Hematopoietic multipotent progenitor cell treated with erythropoietin and hydrocortisone succinate and interleukin-3 and kit ligand, for 4 days (in vitro differentiated cells): ENCODE results near the gene OLFM1.
"Not testable (repeated sequence)": the region's sequence is repeated elsewhere in the genome, so short reads cannot be mapped to it uniquely, and the experiment has no call there.

ENCODE experiments used
- DNase-seq: peaks from one replicate; pipeline ENCODE4 v3.0.0-alpha.2; 2015

The OLFM1 gene

DNA sequence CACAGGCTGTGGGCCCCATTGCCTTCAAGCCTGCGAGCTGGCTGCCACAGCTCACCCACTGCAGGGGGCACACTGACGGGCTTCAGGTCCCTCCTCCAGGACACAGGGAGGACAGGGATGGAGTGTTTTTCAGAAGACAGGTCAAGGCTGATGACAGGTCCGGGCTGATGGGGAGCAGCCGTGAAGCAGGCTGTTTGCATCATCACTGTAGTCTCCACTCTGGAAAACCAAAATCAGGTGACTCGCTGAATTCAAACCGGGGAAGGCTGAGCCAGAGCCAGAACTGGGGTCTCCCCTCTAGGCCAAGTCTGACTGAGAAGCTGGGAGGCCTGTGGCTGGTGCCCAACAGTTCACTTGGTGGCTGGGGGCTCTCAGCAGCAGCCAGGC, 48.5 kb downstream of the OLFM1 start:
- DNase-seq: no peak

DNA sequence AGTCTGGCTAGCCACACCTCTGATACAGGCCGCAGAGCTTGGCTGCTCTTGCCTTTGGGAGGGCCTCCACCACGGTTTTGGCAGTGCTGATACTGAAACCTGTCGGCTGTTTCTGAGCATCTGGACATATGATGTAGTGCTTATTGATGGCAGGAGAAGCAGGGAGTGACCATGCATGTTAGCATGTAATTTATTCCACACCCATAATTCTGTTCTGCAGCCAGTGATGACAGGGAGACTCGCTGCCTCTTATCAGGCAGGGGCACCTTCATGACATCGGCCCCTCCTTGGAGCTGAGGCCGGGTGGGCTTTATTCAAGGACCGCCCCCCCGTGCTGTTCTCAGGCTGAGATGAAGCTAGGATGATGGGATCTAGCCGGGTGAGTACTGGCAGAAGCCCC, 49.0 kb downstream of the OLFM1 start:
- DNase-seq: peak; percentile 8

DNA sequence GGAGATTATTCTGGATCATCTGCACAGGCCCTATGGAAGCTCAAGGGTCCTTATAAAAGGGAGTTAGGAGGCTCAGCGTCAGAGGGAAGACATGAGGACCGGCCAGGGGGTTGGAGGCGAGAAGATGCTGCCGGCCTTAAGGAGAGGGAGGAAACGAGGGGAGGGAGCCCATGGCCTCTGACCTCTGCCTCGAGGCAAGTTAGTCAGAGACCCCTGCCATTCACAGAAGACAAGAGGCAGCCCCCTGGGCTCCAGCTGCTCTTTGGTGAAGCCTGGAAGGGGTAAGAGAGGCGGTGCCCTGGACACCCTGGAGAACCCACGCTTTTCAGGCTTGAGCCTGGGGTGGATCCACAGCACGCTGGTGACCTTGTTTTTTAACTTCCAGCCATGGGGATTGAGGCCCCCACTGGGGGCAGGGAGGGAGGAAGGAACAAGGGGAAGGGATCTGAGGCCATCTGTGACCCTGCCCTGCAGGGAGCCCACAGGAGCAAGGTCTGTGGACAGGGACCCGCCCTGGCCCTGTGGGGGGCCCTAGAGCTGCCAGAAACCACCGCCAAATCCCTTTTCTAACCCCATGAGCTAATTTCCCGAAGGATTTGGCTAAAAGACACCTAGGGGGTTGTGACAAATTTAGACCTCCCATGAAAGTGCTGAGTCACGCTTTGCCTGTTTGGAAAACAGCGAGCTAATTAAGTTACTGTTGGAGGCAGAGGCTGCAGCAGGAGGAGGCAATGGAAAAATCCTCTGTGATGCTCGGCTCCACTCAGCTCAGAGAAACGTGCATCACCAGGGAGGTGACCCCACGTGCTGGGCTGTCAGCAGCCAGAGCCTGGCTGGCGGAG, 49.7 kb downstream of the OLFM1 start:
- no peak for DNase-seq

DNA sequence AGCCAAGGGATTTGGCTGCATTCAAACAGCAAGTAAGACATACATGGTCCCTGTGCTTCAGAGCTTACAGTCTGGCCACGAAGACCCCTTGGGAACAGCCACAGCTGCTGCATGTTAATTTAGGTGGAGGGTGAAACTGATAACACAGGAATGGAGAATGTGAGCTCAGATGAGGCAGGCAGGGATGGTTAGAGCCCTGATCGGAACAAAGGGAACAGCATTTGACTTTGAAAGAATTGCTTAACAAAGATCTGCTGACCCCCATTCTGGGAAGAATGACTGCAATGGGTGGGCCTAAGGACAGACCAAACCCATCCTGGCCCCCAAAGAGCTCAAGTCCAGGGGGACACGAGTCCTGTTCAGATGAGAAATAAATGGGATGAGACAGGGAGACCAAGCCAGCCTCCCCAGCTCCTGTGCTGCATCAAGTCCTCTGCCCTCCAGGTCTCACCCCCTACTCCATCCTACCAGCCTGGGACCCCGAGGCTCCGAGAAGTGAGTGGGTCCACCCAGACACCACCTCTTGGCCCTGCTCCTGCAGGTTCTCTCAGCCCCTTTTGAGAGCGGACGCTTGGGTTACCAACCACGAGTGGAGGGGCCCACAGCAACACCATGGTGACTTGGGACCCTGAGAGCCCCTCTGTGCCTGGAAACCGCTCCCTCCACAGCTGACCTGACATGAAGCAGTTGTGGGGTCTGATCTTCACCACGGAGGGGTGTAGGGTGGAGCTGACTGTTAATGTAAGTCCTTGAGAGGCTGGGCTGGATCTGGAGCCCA, 50.8 kb downstream of the OLFM1 start:
- DNase-seq: no peak

DNA sequence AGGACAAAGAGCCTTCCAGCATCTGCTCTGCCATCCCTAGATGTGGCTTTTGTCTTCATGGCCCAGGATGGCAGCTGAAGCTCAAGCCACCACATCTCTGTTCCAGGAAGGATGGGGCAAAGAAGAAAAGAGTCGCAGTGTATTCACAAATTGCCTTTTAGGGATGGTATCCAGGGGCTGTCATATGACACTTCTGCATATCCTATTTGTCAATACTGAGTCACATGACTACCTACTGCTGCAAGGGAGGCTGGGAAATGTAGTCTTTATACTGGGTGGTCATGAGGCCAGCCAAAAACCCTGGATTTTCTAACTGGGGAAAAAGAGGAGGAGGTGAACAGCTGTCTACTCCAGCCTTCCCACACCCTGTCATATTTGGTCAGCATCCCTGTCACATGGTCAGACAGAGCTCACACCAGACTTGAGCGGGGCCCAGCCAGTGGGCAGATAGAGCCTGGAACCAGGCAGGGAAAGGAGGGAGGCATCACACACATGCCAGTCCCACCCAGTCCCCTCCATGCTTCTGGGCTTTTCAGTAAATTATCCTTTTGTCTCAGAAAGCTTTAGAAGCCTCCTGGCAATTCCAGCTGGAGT, 52.0 kb downstream of the OLFM1 start:
- peak; percentile 8 for DNase-seq

DNA sequence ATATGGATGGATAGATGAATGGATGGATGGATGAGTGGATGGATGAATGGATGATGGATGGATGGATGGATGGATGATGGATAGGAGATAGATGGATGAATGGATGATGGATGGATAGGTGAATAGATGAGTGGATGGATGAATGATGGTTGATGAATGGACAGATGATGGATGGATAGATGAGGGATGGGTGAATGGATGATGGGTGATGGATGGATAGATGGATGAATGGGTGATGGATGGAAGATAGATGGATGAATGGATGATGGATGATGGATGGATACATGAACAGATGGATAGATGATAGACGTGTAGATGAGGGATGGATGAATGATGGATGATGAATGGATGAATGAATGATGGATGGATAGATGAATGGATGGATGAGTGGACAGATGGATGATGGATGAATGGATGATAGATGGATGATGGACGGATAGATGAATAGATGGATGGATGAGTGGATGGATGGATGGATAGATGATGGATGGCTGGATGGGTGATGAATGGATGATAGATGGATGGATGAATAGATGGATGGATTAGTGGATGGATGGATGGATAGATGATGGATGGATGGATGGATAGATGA, 53.8 kb downstream of the OLFM1 start:
- DNase-seq: no peak

DNA sequence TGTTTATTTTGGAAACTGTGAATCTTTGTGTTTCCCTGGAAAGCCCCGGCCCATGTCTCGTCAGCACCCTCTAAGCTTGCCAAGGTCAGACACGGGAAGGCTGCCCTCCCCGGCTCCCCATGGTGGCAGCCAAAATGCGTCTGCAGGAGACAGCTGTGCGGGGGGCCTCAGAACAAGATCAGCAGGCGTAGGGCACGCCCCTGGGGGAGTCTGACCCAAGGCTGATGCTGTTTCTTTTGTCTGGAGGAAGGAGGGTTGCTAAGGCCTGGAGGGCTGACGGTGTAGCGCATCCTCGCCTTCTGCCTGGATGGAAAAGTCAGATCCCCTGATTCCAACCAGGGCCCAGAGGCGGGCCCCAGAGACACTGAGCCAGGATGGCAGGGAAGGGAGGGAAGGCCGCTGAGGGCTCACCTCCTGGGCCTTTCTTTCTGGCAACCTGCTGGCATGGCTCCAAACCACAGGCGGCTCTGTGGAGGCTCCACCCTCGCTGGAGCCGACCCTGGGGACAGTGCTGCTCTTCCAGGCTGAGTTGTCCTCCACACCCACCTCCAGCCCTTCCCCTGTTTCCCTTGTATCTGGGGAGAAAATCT, 57.2 kb downstream of the OLFM1 start:
- DNase-seq: peak; percentile 28

DNA sequence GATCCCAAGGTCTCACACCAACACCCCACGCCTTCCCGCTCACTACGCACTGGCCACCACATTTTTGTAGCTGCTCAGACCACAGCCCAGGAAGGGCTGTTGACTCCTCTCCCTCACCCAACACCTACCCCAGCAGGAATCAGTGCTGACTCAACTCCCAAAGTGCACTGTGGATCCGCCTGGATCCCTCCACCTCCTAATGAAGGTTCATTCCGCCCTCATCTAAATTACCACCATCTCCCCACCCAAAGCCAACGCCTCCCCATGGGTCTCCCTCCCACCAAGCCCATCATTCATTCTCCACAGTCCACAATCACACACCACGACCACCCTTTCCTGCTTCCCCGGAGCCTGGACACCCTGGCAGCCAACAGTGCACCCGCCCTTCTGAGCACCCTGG, 57.8 kb downstream of the OLFM1 start:
- DNase-seq: no peak

DNA sequence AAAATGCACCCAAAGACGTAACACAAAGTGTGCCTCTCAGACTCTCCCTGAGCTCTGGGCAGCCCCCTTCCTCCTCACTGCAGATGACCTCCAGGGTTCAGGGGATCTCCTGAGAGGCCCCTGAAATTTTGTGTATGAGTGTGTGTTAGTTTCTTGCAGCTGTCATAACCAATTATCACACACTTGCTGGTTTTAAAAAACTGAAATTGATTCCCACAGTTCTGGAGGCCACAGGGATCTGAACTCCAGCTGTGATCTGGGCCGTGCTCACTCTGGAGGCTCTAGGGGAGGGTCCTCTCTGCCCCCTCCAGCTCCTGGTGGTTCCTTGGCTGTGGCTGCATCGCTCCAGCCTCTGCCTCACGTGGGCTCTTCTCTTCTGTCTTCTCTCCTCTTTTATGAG, 58.8 kb downstream of the OLFM1 start:
- DNase-seq: no peak

DNA sequence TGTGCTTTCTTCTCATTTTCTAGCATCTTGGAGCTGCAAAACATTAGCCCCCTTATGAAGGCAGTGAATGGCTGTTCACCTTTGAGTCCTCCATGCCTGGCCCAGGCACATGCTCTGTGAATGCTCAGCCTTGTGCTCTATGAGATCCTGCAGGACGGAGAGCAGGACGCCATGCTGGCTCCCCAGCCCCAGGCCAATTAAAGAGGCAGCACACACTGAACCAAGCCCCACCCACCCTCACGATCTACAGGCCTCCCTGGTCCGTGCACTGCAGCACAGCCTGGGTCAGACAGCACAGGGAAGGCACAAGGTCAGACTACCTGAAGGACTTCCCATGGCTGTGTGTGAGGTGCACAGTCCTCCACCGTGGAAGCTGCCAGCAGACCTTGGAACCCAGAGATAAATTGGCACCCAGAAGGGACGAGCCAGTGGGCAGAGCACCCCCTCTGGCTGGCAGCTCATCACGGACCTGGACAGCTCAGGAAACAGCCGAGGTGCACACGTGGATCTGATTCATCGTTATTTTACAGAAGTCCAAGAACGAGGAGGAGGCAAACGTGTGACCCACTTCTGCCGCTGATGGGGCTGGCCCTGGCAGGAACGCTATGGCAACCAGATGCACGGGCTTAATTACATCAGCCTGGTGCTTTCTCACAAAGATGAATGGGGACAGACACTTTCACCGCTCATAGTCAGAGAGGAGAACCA, 59.5 kb downstream of the OLFM1 start:
- DNase-seq: no peak

DNA sequence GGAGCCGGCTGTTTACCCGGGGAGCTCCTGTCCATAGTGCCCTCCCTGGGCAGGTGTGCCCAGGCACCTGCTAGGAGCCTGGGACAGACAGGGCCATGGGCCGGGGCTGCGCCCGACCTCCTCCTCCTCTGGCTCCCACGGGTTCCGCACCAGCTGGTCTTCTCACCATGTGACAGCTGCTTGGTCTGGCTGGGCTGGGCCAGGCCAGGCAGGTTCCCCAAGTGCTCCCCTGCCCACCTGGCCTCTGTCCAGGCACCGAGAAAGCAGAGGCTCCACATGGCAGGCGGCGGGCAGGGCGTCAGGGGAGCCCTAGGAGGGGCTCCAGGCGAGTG, 60.0 kb downstream of the OLFM1 start:
- no peak for DNase-seq

DNA sequence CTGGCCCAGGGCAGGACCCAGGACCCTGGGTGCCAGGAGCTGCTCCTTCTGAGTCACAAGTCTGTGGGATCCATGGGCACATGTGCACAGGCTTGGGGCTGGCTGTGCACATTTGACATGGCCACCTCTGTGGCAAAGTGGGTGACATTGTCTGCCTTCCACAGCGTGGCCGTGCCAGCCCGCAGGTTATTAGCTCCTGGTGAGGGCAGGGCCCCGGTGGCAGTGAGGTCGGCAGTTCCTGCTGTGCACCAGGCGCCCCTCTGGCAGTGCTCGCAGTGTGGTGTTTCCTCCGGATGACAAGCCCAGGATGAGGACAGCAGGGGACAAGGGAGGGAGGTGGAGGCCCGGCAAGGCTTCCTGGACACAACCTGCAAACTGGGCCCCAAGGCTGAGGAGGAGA, 60.5 kb downstream of the OLFM1 start:
- no peak for DNase-seq

DNA sequence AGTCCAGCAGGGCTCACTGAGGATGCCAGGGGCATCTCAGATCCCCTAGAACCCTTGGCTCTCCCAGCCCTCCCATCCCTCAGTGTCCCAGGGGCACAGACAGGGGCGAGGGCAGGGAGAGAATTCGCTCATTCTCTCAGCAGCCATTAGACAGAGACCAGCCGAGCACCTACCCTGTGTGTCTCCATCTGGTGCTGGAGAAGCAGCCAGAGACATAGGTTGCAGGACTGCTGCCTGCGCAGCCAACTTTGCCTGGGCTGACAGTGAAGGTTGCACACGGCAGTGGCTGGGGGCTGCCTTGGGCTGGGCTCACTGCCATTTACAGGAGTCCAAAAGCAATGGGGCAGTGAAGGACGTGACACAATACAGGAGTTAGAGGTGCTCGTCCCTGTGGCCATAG, 60.9 kb downstream of the OLFM1 start:
- no peak for DNase-seq

DNA sequence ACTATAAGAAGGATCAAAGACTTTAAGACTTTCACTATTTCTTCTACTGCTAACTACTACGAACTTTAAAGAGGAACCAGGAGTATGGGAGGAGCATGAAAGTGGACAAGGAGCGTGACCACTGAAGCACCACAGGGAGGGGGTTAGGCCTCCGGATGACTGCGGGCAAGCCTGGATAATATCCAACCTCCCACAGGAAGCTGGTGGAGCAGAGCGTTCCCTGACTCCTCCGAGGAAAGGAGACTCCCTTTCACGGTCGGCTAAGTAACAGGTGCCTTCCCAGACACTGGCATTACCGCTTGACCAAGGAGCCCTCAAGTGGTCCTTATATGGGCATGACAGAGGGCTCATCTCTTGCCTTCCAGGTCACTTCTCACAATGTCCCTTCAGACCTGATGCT, 62.4 kb downstream of the OLFM1 start:
- DNase-seq: not testable (repeated sequence)

DNA sequence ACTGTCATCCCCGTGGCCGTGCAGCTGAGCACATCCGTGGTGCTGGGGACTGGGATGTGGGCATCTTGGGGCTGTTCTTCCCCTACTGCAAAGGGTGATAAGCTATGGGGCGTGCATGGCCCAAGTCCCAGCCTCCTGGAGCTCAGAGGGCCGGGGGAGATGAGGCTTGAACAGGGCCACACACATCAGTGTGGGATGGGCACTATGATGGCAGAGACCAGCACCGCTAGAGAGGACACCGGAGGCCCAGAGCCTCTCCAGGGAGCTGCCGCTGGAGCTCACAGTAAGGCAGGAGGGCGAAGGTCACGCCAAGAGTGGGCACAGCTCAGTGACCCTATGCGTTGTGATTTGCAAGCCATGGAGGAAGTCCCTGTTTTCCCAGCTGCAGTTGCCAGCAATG, 63.5 kb downstream of the OLFM1 start:
- no peak for DNase-seq

DNA sequence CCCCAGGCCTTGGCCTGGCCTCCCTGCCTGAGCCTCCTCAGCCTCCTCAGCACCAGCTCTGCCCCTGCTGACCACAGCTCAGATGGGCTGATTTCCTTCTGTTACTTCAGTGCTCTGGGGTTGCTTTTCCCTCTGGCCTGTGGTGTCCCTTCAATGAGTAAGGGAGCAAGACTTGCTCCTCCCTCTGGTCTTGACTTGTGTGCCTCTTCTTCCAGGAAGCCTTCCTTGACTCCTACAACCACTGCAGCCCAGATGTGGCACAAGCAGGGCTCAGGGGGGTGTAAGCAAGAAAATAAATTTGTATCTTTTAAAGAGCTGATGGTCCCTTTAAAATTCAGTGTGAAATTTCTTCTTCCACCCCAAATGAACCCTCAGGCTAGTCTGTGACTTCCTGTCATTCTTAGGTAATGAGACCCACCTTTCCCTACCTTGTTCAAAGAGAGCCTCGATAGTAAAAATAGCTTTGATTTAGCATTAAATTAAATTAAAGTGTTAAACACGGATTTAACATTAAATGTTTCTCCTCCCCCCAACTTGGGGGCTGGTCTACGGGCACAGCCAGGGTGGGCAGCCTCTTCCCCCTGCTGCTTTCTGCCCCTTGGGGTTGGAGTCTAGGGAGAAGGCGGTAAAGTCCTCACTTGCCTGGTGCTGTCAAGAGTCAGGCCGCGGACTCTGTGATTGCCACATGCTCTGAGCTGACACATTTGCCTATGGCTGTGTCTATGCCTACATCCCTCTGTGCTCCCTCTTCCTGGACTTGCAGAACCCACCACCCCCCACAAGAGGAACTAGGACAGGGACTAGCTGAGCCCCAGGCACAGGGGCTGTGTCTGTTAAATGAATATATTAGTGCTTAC, 64.5 kb downstream of the OLFM1 start:
- no peak for DNase-seq

DNA sequence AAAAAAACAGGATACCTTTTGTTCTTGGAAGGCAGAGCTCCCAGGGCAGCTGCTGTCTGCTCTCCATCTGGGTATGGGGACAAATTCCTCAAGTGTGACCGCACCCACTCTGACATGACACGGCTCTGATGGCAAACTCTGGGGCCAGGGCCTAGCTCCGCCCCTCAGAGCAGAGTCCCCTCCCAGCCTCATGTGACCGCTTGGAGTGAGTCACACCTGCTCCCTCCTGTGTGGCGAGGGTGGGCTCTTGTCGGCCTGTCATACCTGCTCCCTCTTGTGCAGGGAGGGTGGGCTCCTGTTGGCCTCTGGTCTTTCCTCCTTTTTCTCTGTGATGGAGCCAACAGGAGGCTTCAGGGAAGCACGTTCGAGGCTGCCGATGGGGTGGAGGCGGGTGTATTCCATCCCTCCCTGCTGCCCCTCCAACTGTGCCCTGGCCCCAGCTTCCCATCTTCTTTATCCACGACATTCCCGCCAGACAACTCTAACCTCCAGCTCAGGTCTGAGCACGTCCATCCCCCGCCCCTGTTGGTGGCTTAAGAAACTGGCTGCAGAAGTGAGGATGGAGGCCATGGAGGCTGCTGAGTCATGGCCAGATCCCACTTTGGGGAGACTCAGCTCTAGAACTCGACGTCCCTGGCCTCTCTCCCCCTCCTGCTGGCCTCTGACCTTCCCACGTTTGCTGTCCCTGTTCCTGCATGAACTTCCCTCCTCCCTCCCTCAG, 65.3 kb downstream of the OLFM1 start:
- peak; percentile 11 for DNase-seq

DNA sequence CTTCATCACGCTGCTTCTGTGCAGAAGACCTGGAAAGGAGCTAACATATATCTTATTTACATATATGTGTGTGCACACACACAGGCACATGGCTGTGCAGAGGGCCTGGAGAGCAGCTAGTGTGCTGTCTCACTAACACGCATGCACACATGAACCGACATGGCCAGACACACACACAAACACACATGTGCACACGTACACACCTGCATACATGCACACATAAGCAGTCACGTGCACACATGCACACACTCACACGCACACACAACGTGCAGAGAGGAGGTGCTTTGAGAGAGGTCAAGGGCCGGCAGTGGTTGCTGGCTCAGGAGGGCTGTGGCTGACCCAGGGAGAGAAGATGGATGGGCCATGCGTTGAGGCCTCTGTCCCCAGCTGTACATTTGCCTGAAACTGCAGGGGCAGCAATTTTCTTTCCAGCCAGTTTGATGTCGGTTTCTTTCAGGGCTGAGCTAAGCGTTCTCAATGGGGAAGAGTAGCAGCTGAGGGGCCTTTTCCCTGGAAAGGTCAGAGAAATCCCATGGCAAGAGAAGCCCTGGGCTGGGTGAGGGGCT, 66.7 kb downstream of the OLFM1 start:
- DNase-seq: no peak

DNA sequence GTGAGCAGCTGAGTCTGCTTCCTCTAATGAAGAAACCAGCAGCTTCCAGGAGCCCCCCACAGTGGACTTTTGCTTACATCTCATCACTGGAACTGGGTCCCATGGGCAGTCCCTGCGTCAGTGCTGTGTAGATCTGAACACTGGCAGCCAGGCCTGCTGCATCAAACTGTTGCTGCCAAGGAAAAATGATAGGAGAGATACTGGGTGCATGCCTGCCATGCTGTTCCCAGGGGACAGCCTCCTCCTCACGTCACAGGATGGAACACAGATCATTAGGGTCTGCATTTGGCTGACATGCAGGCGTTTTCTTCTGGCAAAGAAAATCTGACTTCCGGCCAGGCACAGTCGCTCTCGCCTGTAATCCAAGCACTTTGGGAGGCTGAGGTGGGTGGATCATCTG, 67.9 kb downstream of the OLFM1 start:
- DNase-seq: no peak
